Trophoblast cell (in vitro differentiated cells and primary cell): ENCODE data around the gene DNMT1. TPM values are rescaled to one million over a fixed set of nuclear protein-coding genes. Genes with fewer than 3 reads are reported as not detected.
"Not testable (repeated sequence)": the region's sequence is repeated elsewhere in the genome, so short reads cannot be mapped to it uniquely, and the experiment has no call there.

Source experiments
- DNase-seq, 2 donors: peaks; one replicate each; pipeline ENCODE4 v3.0.0-alpha.2; 2016
- H2AFZ ChIP-seq: 2 replicates; pipeline ENCODE4 v1.6.1; 2013; ENCODE audit warnings: low read length, moderate library complexity, mild to moderate bottlenecking; ENCODE audit not compliant: insufficient read depth, poor library complexity
- H2AK5ac ChIP-seq: 2 replicates; pipeline ENCODE4 v1.6.1; 2013; ENCODE audit warnings: mild to moderate bottlenecking, low read length
- H2BK120ac ChIP-seq: 2 replicates; pipeline ENCODE4 v1.6.1; 2013; ENCODE audit warnings: low read length, mild to moderate bottlenecking, moderate library complexity; ENCODE audit not compliant: insufficient read depth, poor library complexity
- H2BK12ac ChIP-seq: 2 replicates; pipeline ENCODE4 v1.6.1; 2013; ENCODE audit warnings: mild to moderate bottlenecking, low read length, moderate library complexity
- H2BK5ac ChIP-seq: 2 replicates; pipeline ENCODE4 v1.6.1; 2013; ENCODE audit warnings: low read length, low read depth, moderate library complexity, mild to moderate bottlenecking; ENCODE audit not compliant: poor library complexity
- H3K14ac ChIP-seq: 2 replicates; pipeline ENCODE4 v1.6.1; 2013; ENCODE audit warnings: mild to moderate bottlenecking, low read length
- H3K18ac ChIP-seq: 2 replicates; pipeline ENCODE4 v1.6.1; 2013; ENCODE audit warnings: mild to moderate bottlenecking, low read length
- H3K23ac ChIP-seq: 2 replicates; pipeline ENCODE4 v1.6.1; 2013; ENCODE audit warnings: low read length
- H3K27ac ChIP-seq: 2 replicates; pipeline ENCODE4 v1.5.1; 2013; ENCODE audit warnings: low read depth, mild to moderate bottlenecking, inconsistent platforms, low read length, moderate library complexity
- H3K27me3 ChIP-seq: 2 replicates; pipeline ENCODE4 v1.6.1; 2013; ENCODE audit warnings: inconsistent platforms, mild to moderate bottlenecking, low read length, moderate library complexity; ENCODE audit not compliant: insufficient read depth
- H3K36me3 ChIP-seq, 2 experiments: 1 replicate in 1 of 2; 2 replicates in 1 of 2; pipeline ENCODE4 v1.6.1; 2013; ENCODE audit warnings: low read length in 2 of 2, mild to moderate bottlenecking in 2 of 2, moderate library complexity in 1 of 2; ENCODE audit not compliant: insufficient read depth in 2 of 2, control insufficient read depth in 1 of 2
- H3K4ac ChIP-seq: 2 replicates; pipeline ENCODE4 v1.6.1; 2013; ENCODE audit warnings: low read depth, mild to moderate bottlenecking, low read length, moderate library complexity
- H3K4me1 ChIP-seq, 2 experiments: 1 replicate in 1 of 2; 2 replicates in 1 of 2; pipeline ENCODE4 v1.6.1; 2013; ENCODE audit warnings: low read length in 2 of 2, mild to moderate bottlenecking in 2 of 2, moderate library complexity in 1 of 2; ENCODE audit not compliant: insufficient read depth in 2 of 2, control insufficient read depth in 1 of 2
- H3K4me2 ChIP-seq: 2 replicates; pipeline ENCODE4 v1.6.1; 2013; ENCODE audit warnings: inconsistent platforms, mild to moderate bottlenecking, low read length, moderate library complexity
- H3K4me3 ChIP-seq: 2 replicates; pipeline ENCODE4 v1.5.1; 2013; ENCODE audit warnings: mild to moderate bottlenecking, low read depth, low read length, inconsistent platforms
- H3K79me1 ChIP-seq: one replicate; pipeline ENCODE4 v1.6.1; 2013; ENCODE audit warnings: low read length
- H3K79me2 ChIP-seq: 2 replicates; pipeline ENCODE4 v1.6.1; 2013; ENCODE audit warnings: low read length, mild to moderate bottlenecking; ENCODE audit not compliant: control insufficient read depth, insufficient read depth, poor library complexity
- H3K9ac ChIP-seq: 2 replicates; pipeline ENCODE4 v1.6.1; 2013; ENCODE audit warnings: mild to moderate bottlenecking, low read length
- H3K9me3 ChIP-seq: 2 replicates; pipeline ENCODE4 v1.6.1; 2013; ENCODE audit warnings: low read depth, mild to moderate bottlenecking, control low read depth, inconsistent platforms, low read length; ENCODE audit not compliant: insufficient read depth
- H4K12ac ChIP-seq: 2 replicates; pipeline ENCODE4 v1.6.1; 2013; ENCODE audit warnings: low read depth, mild to moderate bottlenecking, low read length, moderate library complexity
- H4K8ac ChIP-seq: 2 replicates; pipeline ENCODE4 v1.6.1; 2013; ENCODE audit warnings: low read depth, mild to moderate bottlenecking, low read length, moderate library complexity
- H4K91ac ChIP-seq: one replicate; pipeline ENCODE4 v1.6.1; 2013; ENCODE audit warnings: low read depth, mild to moderate bottlenecking, low read length, moderate library complexity
- WGBS: extraction: QIAGEN DNeasy Blood & Tissue Kit; methylation state at CpG from one replicate; pipeline ENCODE4 v1.1.7; 2013; ENCODE audit warnings: missing lambda C conversion rate; ENCODE audit not compliant: insufficient read length, insufficient coverage; ENCODE audit errors: extremely low coverage; 5-methylcytosine and 5-hydroxymethylcytosine counted together
- polyA plus RNA-seq: library from polyadenylated mRNA; stranded (reverse); fragments of 200-250 nt; gene quantifications from 2 replicates; pipeline ENCODE4 v1.2.3, GENCODE V29; 2013

DNMT1 gene
- 153 and 165 TPM in 2 replicates for polyA plus RNA-seq

- Histone ChIP-seq H3K9ac (peak within 1 kb of the TSS; percentile 93), H3K79me1 (peaks cover 11% of the 10 kb centered on the region), H3K27me3 (no peaks in the 10 kb centered on the region), H2BK12ac (peak within 1 kb of the TSS; percentile 74), H3K18ac (peak within 1 kb of the TSS; percentile 96), H3K36me3 (peaks cover 0 to 7% of the 10 kb centered on the region in 2 experiments), H3K14ac (peak within 1 kb of the TSS; percentile 93), H2BK120ac (peak within 1 kb of the TSS; percentile 94), H3K4ac (peak within 1 kb of the TSS; percentile 56), H2BK5ac (peak within 1 kb of the TSS; percentile 86), H3K4me1 (peaks cover 2 to 4% of the 10 kb centered on the region in 2 experiments), H3K4me3 (peak within 1 kb of the TSS; percentile 96), H3K4me2 (peak within 1 kb of the TSS; percentile 66), H4K8ac (peak within 1 kb of the TSS; percentile 95), H4K91ac (peak within 1 kb of the TSS; percentile 95), H3K79me2 (peaks cover 24% of the 10 kb centered on the region), H3K23ac (no peak within 1 kb of the TSS), H3K27ac (peak within 1 kb of the TSS; percentile 81), H2AFZ (peak within 1 kb of the TSS; percentile 88), H3K9me3 (no peaks in the 10 kb centered on the region), H4K12ac (peak within 1 kb of the TSS; percentile 71), H2AK5ac (peak within 1 kb of the TSS; percentile 71)
- DNase-seq: peak; percentile 68 to 82
- no CpG with 5 or more reads among the region's 71 CpGs for WGBS
Observed at GRCh38 chr19:10194500-10195198, at the start of gene DNMT1. Gene DNMT1, minus strand, starts transcription at chr19:10194953. Its CDS starts 54 bp downstream, at chr19:10194899.

GRCh38 chr19:10243606-10244005 is 48.9 kb upstream of the DNMT1 start:
- no peak overlapping the region for H3K4me2 ChIP-seq
- no peaks in the 10 kb centered on the region for H3K9me3 ChIP-seq
- H3K79me2 ChIP-seq: no peaks in the 10 kb centered on the region
- H4K12ac ChIP-seq: no peak overlapping the region
- H2BK12ac ChIP-seq: no peak overlapping the region
- H4K91ac ChIP-seq: no peak overlapping the region
- no peak overlapping the region for H4K8ac ChIP-seq
- no peak for DNase-seq
- no peaks in the 10 kb centered on the region for H3K27me3 ChIP-seq
- no peak overlapping the region for H2BK5ac ChIP-seq
- no peak overlapping the region for H2AFZ ChIP-seq
- H3K14ac ChIP-seq: no peak overlapping the region
- H3K4me3 ChIP-seq: no peak overlapping the region
- no peak overlapping the region for H2BK120ac ChIP-seq
- no peak overlapping the region for H3K4ac ChIP-seq
- H3K79me1 ChIP-seq: no peaks in the 10 kb centered on the region
- no CpG with 5 or more reads among the region's 7 CpGs for WGBS
- no peaks in the 10 kb centered on the region for H3K36me3 ChIP-seq
- no peak overlapping the region for H3K9ac ChIP-seq
- H3K27ac ChIP-seq: no peak overlapping the region
- no peak overlapping the region for H3K23ac ChIP-seq
- H3K18ac ChIP-seq: no peak overlapping the region
- peaks cover 5 to 13% of the 10 kb centered on the region in 2 experiments for H3K4me1 ChIP-seq
- no peak overlapping the region for H2AK5ac ChIP-seq

GRCh38 chr19:10241826-10242449 is 47.2 kb upstream of the DNMT1 start:
- H3K4me3 ChIP-seq, H4K12ac ChIP-seq, H3K4me2 ChIP-seq, H3K27ac ChIP-seq, H3K9me3 ChIP-seq, H2BK5ac ChIP-seq, H3K79me2 ChIP-seq, H3K14ac ChIP-seq, H3K23ac ChIP-seq, H3K79me1 ChIP-seq, H3K18ac ChIP-seq, H3K36me3 ChIP-seq, H4K91ac ChIP-seq, H2BK12ac ChIP-seq, H4K8ac ChIP-seq, H2AK5ac ChIP-seq, H3K9ac ChIP-seq, H2BK120ac ChIP-seq, H2AFZ ChIP-seq, H3K4ac ChIP-seq, H3K27me3 ChIP-seq: not testable (repeated sequence)
- WGBS: no CpG with 5 or more reads among the region's 11 CpGs
- peaks cover 5 to 13% of the 10 kb centered on the region in 2 experiments for H3K4me1 ChIP-seq
- DNase-seq: peak; percentile 69

- H4K12ac ChIP-seq: no peak overlapping the region
- no CpG with 5 or more reads among the region's 12 CpGs for WGBS
- no peak overlapping the region for H3K23ac ChIP-seq
- DNase-seq: no peak
- no peaks in the 10 kb centered on the region for H3K36me3 ChIP-seq
- H3K27ac ChIP-seq: no peak overlapping the region
- H3K27me3 ChIP-seq: no peaks in the 10 kb centered on the region
- H3K9me3 ChIP-seq: no peaks in the 10 kb centered on the region
- no peak overlapping the region for H2BK5ac ChIP-seq
- H3K79me1 ChIP-seq: no peaks in the 10 kb centered on the region
- H2AK5ac ChIP-seq: no peak overlapping the region
- H3K14ac ChIP-seq: no peak overlapping the region
- H3K4me2 ChIP-seq: no peak overlapping the region
- H3K9ac ChIP-seq: no peak overlapping the region
- H4K91ac ChIP-seq: no peak overlapping the region
- H3K4me1 ChIP-seq: peaks cover 7 to 9% of the 10 kb centered on the region in 2 experiments
- no peak overlapping the region for H3K4me3 ChIP-seq
- H3K4ac ChIP-seq: no peak overlapping the region
- H2BK12ac ChIP-seq: no peak overlapping the region
- no peaks in the 10 kb centered on the region for H3K79me2 ChIP-seq
- no peak overlapping the region for H4K8ac ChIP-seq
- no peak overlapping the region for H2AFZ ChIP-seq
- no peak overlapping the region for H3K18ac ChIP-seq
- H2BK120ac ChIP-seq: no peak overlapping the region
Observed at GRCh38 chr19:10238172-10238783, 43.5 kb upstream of the DNMT1 start.
